Heart right ventricle (tissue), 16 donors: ENCODE data around the gene ABCA4. TPM values are rescaled to one million over a fixed set of nuclear protein-coding genes. Genes with fewer than 3 reads are reported as not detected.
A peak's percentile ranks its signal among the peaks of the same experiment; 100 is the strongest.

Experiments used
- ATAC-seq, 8 donors: fragments of 200-7000 bp; cut with Tn5 transposase; one replicate each; pipeline ENCODE4 v1.9.1; 2020; ENCODE audit warnings: mild to moderate bottlenecking in 8 of 8, moderate library complexity in 8 of 8, moderate number of reproducible peaks in 1 of 8
- DNase-seq, 2 donors: peaks; one replicate each; pipeline ENCODE4 v3.0.0-alpha.2; 2020
- H3K27ac ChIP-seq, 10 donors: fragments of 200-600 bp; sonication (generic) in 2 of 10; one replicate each; pipeline versions ENCODE4 v1.5.0 to v1.8.0; 2020 to 2022; ENCODE audit warnings: mild to moderate bottlenecking in 3 of 10
- H3K27me3 ChIP-seq, 7 donors: fragments of 200-600 bp; one replicate each; pipeline ENCODE4 v1.8.0; 2021 to 2022; ENCODE audit warnings: mild to moderate bottlenecking in 2 of 7
- H3K36me3 ChIP-seq, 9 donors: fragments of 200-600 bp; sonication (generic) in 1 of 9; one replicate each; pipeline versions ENCODE4 v1.5.0 to v1.8.0; 2020 to 2022; ENCODE audit warnings: mild to moderate bottlenecking in 2 of 9
- H3K4me1 ChIP-seq, 9 donors: fragments of 200-600 bp; sonication (generic) in 1 of 9; one replicate each; pipeline versions ENCODE4 v1.5.0 to v1.8.0; 2020 to 2022; ENCODE audit warnings: mild to moderate bottlenecking in 4 of 9
- H3K4me3 ChIP-seq, 10 donors: fragments of 200-600 bp; sonication (generic) in 2 of 10; one replicate each; pipeline versions ENCODE4 v1.5.0 to v1.8.0; 2020 to 2022; ENCODE audit warnings: mild to moderate bottlenecking in 7 of 10, moderate library complexity in 2 of 10
- H3K9me3 ChIP-seq, 11 donors: fragments of 200-600 bp in 10 of 11; sonication (generic) in 2 of 11; one replicate each; pipeline versions ENCODE4 v1.5.0 to v1.8.0; 2013 to 2022; ENCODE audit warnings: mild to moderate bottlenecking in 2 of 11, control low read depth in 1 of 11, moderate library complexity in 1 of 11
- CTCF ChIP-seq, 9 donors: fragments of 200-600 bp; sonication (generic) in 2 of 9; IDR thresholded peaks; one replicate each; pipeline versions ENCODE4 v1.5.0 to v1.8.0; 2021 to 2022; ENCODE audit warnings: antibody characterized with exemption in 9 of 9, mild to moderate bottlenecking in 5 of 9, moderate library complexity in 1 of 9
- WGBS, 2 donors: extraction: QIAGEN DNeasy Blood & Tissue Kit; methylation state at CpG; one replicate each; pipeline ENCODE4 v1.1.7; 2013; ENCODE audit warnings: inconsistent platforms in 1 of 2; 5-methylcytosine and 5-hydroxymethylcytosine counted together
- intact Hi-C, 10 donors: fragments of 100-400 bp; cut with DNase I; formaldehyde crosslinking; loops; one replicate each; pipeline versions ENCODE4 v1.11.1 to v1.14.2; 2022
- polyA plus RNA-seq, 2 donors: library from polyadenylated mRNA; stranded (reverse); fragments of 200-250 nt; gene quantifications; one replicate each; pipeline ENCODE4 v1.2.3, GENCODE V29; 2013
- total RNA-seq, 10 donors: library from RNA; stranded (reverse); fragmentation: NEBNext Ultra II Directional in 3 of 10; extraction: Animal tissue kit (Norgen Biotek cat#: 25700) in 3 of 10; gene quantifications; one replicate each; pipeline versions ENCODE4 v1.2.1 to v1.2.4, GENCODE V29; 2021 to 2023
- donor health status: Arrhythmogenic right ventricular cardiomyopathy.
- donor health status: ischemic (EF 13 %, LVEDD 7.1; RV severe dilation, severe dysfunction).
- donor health status: healthy with polysubstance abuse.
- donor health status: DM: no; HTN: yes; CAD: no.
- donor health status: DM: no; HTN: no; CAD: no.
- donor health status: ischemic (EF 25% LVEDD 6.9; RV normal size, moderate dysfunction).
- donor health status: ischemic (EF 25% LVEDD 5.7; RV mildly dilated, moderate dysfunction).
- donor health status: healthy.
- donor health status: DM: yes; HTN: yes; CAD: no.
- donor health status: Ischemic cardiomyopathy.
- donor health status: ischemic (EF 35%, LVEDD 5.7; RV mildly dilated, moderate dysfunction).
- donor health status: nonischemic (EF 11% LVEDD 7.7; RV severe dilation, severe dysfunction).
- donor health status: DM: yes; HTN: yes; CAD: no.
- donor health status: PGD.
- donor health status: ischemic (EF 29% LVEDD 5.4; RV normal size, mild dysfunction).
- donor health status: nonischemic (EF 23%, LVEDD 6.1; RV moderate dilation, normal function).

ABCA4 gene
- total and polyA plus RNA-seq, 12 donors, result 0.05 to 0.66 (median 0.21) TPM

DNA sequence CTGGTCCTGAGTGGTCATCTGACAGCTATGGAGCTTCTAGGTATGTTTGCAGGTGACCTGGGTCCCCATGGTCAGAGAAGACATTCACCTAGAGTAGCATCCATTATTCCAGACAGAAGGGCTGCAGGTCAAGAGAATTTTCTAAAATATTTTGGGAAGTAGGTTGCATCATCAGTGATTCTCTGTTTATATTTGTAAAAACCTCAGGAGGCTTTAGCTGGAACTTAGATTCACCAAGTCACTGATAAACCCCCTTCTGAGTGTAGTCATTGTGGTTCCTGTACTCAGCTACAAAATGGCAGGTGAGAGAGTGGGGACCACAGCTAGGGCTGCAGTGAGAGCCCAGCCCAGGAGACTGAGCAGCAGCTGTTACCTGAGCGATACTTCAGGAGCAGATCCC is 78.6 kb downstream of the ABCA4 start:
- no peak for TF ChIP-seq CTCF (IDR thresholded peaks at IDR 0.05)
- ATAC-seq (no peak), DNase-seq (no peak)
- Histone ChIP-seq H3K36me3 (no peaks in the 10 kb centered on the region), H3K4me1 (peaks cover 10 to 81% (median 55%) of the 10 kb centered on the region in 9 donors), H3K27ac (peak overlapping the region in 2 of 10 donors; percentile 91 to 98), H3K27me3 (peaks cover 0 to 13% (median 0%) of the 10 kb centered on the region in 7 donors), H3K9me3 (no peaks in the 10 kb centered on the region), H3K4me3 (no peak overlapping the region)
- intact Hi-C loops, result loop anchor here in 1 of 10 donors (5.0 kb wide), 1 partner anchor 295 kb away; no protein-coding TSS in a partner anchor
- WGBS, 2 donors, result 90 to 100% methylated on average over 1 of the region's 1 CpG

GRCh38 chr1:94039871-94040569 is 80.9 kb downstream of the ABCA4 start:
- Histone ChIP-seq H3K4me3 (no peak overlapping the region), H3K27ac (peak overlapping the region; percentile 19 to 83 (median 74)), H3K36me3 (no peaks in the 10 kb centered on the region), H3K4me1 (peaks cover 9 to 63% (median 47%) of the 10 kb centered on the region in 9 donors), H3K9me3 (no peaks in the 10 kb centered on the region), H3K27me3 (peaks cover 0 to 18% (median 0%) of the 10 kb centered on the region in 7 donors)
- TF ChIP-seq CTCF (IDR thresholded peaks at IDR 0.05), result peak in 2 of 9 donors; percentile 8 to 38
- ATAC-seq, result peak in 4 of 8 donors; percentile 12 to 54 (median 36)
- DNase-seq, result no peak
- intact Hi-C loops, result loop anchor here in 2 of 10 donors (5.0 to 10.0 kb wide), 2 partner anchors 297 to 425 kb away; no protein-coding TSS in a partner anchor
- WGBS, 2 donors, result 58 to 60% methylated on average over 11 of the region's 11 CpGs

DNA sequence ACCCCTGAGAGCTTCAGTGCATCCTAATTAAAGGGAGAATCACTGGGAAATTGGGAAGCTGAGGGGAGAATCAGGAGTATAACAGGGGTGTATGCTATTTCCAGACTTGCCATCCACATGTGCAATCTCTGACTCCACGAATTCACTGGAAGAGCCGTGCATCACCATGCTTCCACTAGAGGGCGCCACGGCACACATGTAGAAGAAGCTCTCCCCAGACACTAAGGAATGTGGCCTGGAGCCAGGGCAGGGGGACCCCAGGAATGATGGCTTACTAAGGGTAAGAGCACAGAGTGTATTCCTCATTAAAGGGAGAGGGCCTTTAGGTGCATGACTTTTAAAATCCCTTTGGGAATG is 81.5 kb downstream of the ABCA4 start:
- ATAC-seq, result peak in 7 of 8 donors; percentile 17 to 58 (median 33)
- DNase-seq, result peak; percentile 73 to 76
- peak overlapping the region; percentile 19 to 83 (median 74) for H3K27ac ChIP-seq
- no peaks in the 10 kb centered on the region for H3K36me3 ChIP-seq
- peaks cover 0 to 18% (median 0%) of the 10 kb centered on the region in 7 donors for H3K27me3 ChIP-seq
- H3K4me3 ChIP-seq, result no peak overlapping the region
- WGBS, 2 donors, result 5 to 8% methylated on average over 4 of the region's 4 CpGs
- peaks cover 3 to 58% (median 42%) of the 10 kb centered on the region in 9 donors for H3K4me1 ChIP-seq
- intact Hi-C loops, result loop anchor here in 1 of 10 donors (10.0 kb wide), 1 partner anchor 425 kb away; no protein-coding TSS in a partner anchor
- TF ChIP-seq CTCF (IDR thresholded peaks at IDR 0.05), result peak; percentile 72 to 95 (median 85)
- no peaks in the 10 kb centered on the region for H3K9me3 ChIP-seq

DNA sequence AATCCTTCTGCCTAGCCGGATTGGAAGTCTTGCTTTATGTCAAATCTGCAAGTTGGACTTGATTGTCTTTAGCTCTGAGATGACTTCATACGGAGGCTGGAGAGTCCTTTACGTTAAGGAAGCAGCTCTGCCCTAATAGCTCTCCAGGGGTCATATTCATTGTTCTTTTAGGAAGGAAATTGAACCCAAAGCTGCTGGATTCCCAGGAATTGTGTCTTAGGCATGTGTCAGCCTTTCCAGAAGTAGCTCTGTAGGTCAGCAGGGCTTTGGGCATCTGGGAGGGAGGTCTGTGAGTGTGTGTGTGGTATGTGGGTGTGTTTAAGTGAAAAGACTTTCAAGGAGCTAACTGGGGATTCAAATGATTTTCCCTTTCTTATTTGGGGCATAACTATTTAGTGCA is 82.4 kb downstream of the ABCA4 start:
- DNase-seq, result peak in 1 of 2 donors; percentile 47
- WGBS, 2 donors, result 60 to 61% methylated on average over 3 of the region's 3 CpGs
- ATAC-seq, result peak; percentile 41 to 88 (median 71)
- Histone ChIP-seq H3K4me3 (no peak overlapping the region), H3K9me3 (no peaks in the 10 kb centered on the region), H3K36me3 (no peaks in the 10 kb centered on the region), H3K27ac (peak overlapping the region; percentile 29 to 83 (median 74)), H3K27me3 (peaks cover 0 to 18% (median 0%) of the 10 kb centered on the region in 7 donors), H3K4me1 (peaks cover 0 to 50% (median 33%) of the 10 kb centered on the region in 9 donors)
- intact Hi-C loops, result loop anchor here in 1 of 10 donors (10.0 kb wide), 1 partner anchor 426 kb away; no protein-coding TSS in a partner anchor
- TF ChIP-seq CTCF (IDR thresholded peaks at IDR 0.05), result no peak
